ENCODE data around the gene GPC4. TPM values are rescaled to one million over a fixed set of nuclear protein-coding genes. Genes with fewer than 3 reads are reported as not detected.

The GPC4 gene
- total and polyA plus RNA-seq, 2 experiments from 2014 or later, result 124 to 183 TPM

GRCh38 chrX:133401536-133401935 is 13.8 kb downstream of the GPC4 start:
- peaks cover 10% of the 10 kb centered on the region for H3K4me1 ChIP-seq (ENCODE audit: insufficient read depth)
- Mint-ChIP-seq H3K9me3 (no peaks in the 10 kb centered on the region; the same call in 2 of the 3 replicates), H3K4me1 (peaks cover 14% of the 10 kb centered on the region), H3K36me3 (ENCODE audit: low read depth) (peaks cover 61% of the 10 kb centered on the region), H3K27me3 (ENCODE audit: insufficient read depth, low read depth, poor library complexity) (peaks cover 3% of the 10 kb centered on the region), H3K27ac (no peak overlapping the region), H3K4me3 (no peak overlapping the region)
- no peaks in the 10 kb centered on the region for H3F3A ChIP-seq (replicated peaks; ENCODE audit: low read depth)
- no peak for DNase-seq (ENCODE audit: low spot score)
- peaks cover 100% of the 10 kb centered on the region for H3K79me2 ChIP-seq (replicated peaks; ENCODE audit: insufficient read depth)
- H3K4me3 ChIP-seq, result no peak overlapping the region
- ATAC-seq, result no peak
- H3K9me2 ChIP-seq (ENCODE audit: insufficient read depth), result no peaks in the 10 kb centered on the region
- TF ChIP-seq ZNF331 (CRISPR knock-in tag; IDR thresholded peaks at IDR 0.05; ENCODE audit: low read depth) (no peak), CREB1 (CRISPR knock-in tag; IDR thresholded peaks at IDR 0.05; ENCODE audit: low read depth) (no peak), ETS1 (IDR thresholded peaks at IDR 0.05) (no peak), POLR2AphosphoS5 (IDR thresholded peaks at IDR 0.05; ENCODE audit: low read depth) (no peak), NANOG (IDR thresholded peaks at IDR 0.05; ENCODE audit: borderline replicate concordance) (no peak), ZNF114 (CRISPR knock-in tag; IDR thresholded peaks at IDR 0.05) (no peak), STAT1 (IDR thresholded peaks at IDR 0.05; ENCODE audit: unreplicated experiment) (no peak), CTCF (conservative IDR thresholded peaks at IDR 0.05; ENCODE audit: low read depth in 2 of 2) (no peak), ZNF462 (CRISPR knock-in tag; IDR thresholded peaks at IDR 0.05) (no peak), EZH2 (IDR thresholded peaks at IDR 0.05; ENCODE audit: low read depth, unreplicated experiment) (no peak), JUNB (IDR thresholded peaks at IDR 0.05; ENCODE audit: unreplicated experiment) (no peak), EZH2phosphoT487 (IDR thresholded peaks at IDR 0.05; ENCODE audit: unreplicated experiment) (no peak), REST (IDR thresholded peaks at IDR 0.05; ENCODE audit: unreplicated experiment) (no peak)
- no peak overlapping the region for H3K4me2 ChIP-seq
- no peaks in the 10 kb centered on the region for H3K27me3 ChIP-seq (ENCODE audit: insufficient read depth)
- peaks cover 30% of the 10 kb centered on the region for H4K20me1 ChIP-seq (replicated peaks; ENCODE audit: insufficient read depth)
- no peak overlapping the region for H3K27ac ChIP-seq (ENCODE audit: low read depth)
- peaks cover 7% of the 10 kb centered on the region; the same call in 1 of the 2 replicates for H3K36me3 ChIP-seq (ENCODE audit: insufficient read depth)
- no peak overlapping the region for H2AFZ ChIP-seq

Data from GM23338 (cell line).